ENCODE results near the gene DNAJC6.

The DNAJC6 gene

GRCh38 chr1:65264197-65264929 is 45.0 kb upstream of the DNAJC6 start:
- Histone ChIP-seq H3K79me2 (ENCODE audit: insufficient read depth, low read depth) (no peaks in the 10 kb centered on the region), H3K27ac (no peak overlapping the region), H2AFZ (ENCODE audit: low read depth) (no peak overlapping the region), H4K20me1 (ENCODE audit: insufficient read depth) (no peaks in the 10 kb centered on the region), H3K27me3 (ENCODE audit: insufficient read depth, low read depth) (no peaks in the 10 kb centered on the region), H3K9ac (no peak overlapping the region), H3K36me3 (ENCODE audit: insufficient read depth) (no peaks in the 10 kb centered on the region), H3K4me3 (IDR thresholded peaks at IDR 0.05; ENCODE audit: insufficient read depth, low read depth, low read length) (no peak overlapping the region), H3K4me1 (ENCODE audit: low read depth, poor library complexity, severe bottlenecking) (no peaks in the 10 kb centered on the region), H3K4me2 (no peak overlapping the region)
- no peak for TF ChIP-seq CTCF (conservative IDR thresholded peaks at IDR 0.05; ENCODE audit: low read depth, low read length)

GRCh38 chr1:65265296-65265650 is 44.1 kb upstream of the DNAJC6 start:
- H3K27me3 ChIP-seq (ENCODE audit: insufficient read depth, low read depth) = no peaks in the 10 kb centered on the region
- TF ChIP-seq CTCF (conservative IDR thresholded peaks at IDR 0.05; ENCODE audit: low read depth, low read length) = no peak
- no peaks in the 10 kb centered on the region for H3K4me1 ChIP-seq (ENCODE audit: low read depth, poor library complexity, severe bottlenecking)
- no peak overlapping the region for H3K27ac ChIP-seq
- no peaks in the 10 kb centered on the region for H3K36me3 ChIP-seq (ENCODE audit: insufficient read depth)
- H2AFZ ChIP-seq (ENCODE audit: low read depth) = no peak overlapping the region
- no peak overlapping the region for H3K4me3 ChIP-seq (IDR thresholded peaks at IDR 0.05; ENCODE audit: insufficient read depth, low read depth, low read length)
- H3K4me2 ChIP-seq = no peak overlapping the region
- H3K9ac ChIP-seq = no peak overlapping the region
- H4K20me1 ChIP-seq (ENCODE audit: insufficient read depth) = no peaks in the 10 kb centered on the region
- H3K79me2 ChIP-seq (ENCODE audit: insufficient read depth, low read depth) = no peaks in the 10 kb centered on the region

- no peaks in the 10 kb centered on the region for H3K27me3 ChIP-seq (ENCODE audit: insufficient read depth, low read depth)
- no peak for TF ChIP-seq CTCF (conservative IDR thresholded peaks at IDR 0.05; ENCODE audit: low read depth, low read length)
- H3K4me2 ChIP-seq = no peak overlapping the region
- H3K36me3 ChIP-seq (ENCODE audit: insufficient read depth) = no peaks in the 10 kb centered on the region
- H2AFZ ChIP-seq (ENCODE audit: low read depth) = no peak overlapping the region
- H3K27ac ChIP-seq = no peak overlapping the region
- no peaks in the 10 kb centered on the region for H3K79me2 ChIP-seq (ENCODE audit: insufficient read depth, low read depth)
- H3K4me3 ChIP-seq (IDR thresholded peaks at IDR 0.05; ENCODE audit: insufficient read depth, low read depth, low read length) = no peak overlapping the region
- no peaks in the 10 kb centered on the region for H3K4me1 ChIP-seq (ENCODE audit: low read depth, poor library complexity, severe bottlenecking)
- H4K20me1 ChIP-seq (ENCODE audit: insufficient read depth) = no peaks in the 10 kb centered on the region
- H3K9ac ChIP-seq = no peak overlapping the region
These were observed 43.5 kb upstream of the DNAJC6 start for GRCh38 chr1:65265651-65266351.

GRCh38 chr1:65266476-65266875 is 42.9 kb upstream of the DNAJC6 start:
- H3K4me1 ChIP-seq (ENCODE audit: low read depth, poor library complexity, severe bottlenecking) = no peaks in the 10 kb centered on the region
- no peaks in the 10 kb centered on the region for H3K79me2 ChIP-seq (ENCODE audit: insufficient read depth, low read depth)
- no peaks in the 10 kb centered on the region for H3K27me3 ChIP-seq (ENCODE audit: insufficient read depth, low read depth)
- no peak overlapping the region for H3K27ac ChIP-seq
- no peaks in the 10 kb centered on the region for H3K36me3 ChIP-seq (ENCODE audit: insufficient read depth)
- no peak for TF ChIP-seq CTCF (conservative IDR thresholded peaks at IDR 0.05; ENCODE audit: low read depth, low read length)
- H3K9ac ChIP-seq = no peak overlapping the region
- H4K20me1 ChIP-seq (ENCODE audit: insufficient read depth) = no peaks in the 10 kb centered on the region
- H3K4me3 ChIP-seq (IDR thresholded peaks at IDR 0.05; ENCODE audit: insufficient read depth, low read depth, low read length) = no peak overlapping the region
- no peak overlapping the region for H3K4me2 ChIP-seq
- H2AFZ ChIP-seq (ENCODE audit: low read depth) = no peak overlapping the region

Data from KMS-11 (cell line).